Common myeloid progenitor, CD34-positive (primary cell): Measurements from ENCODE around the gene MRPL52.

Source experiments
- CTCF ChIA-PET: fragments of 350-600 bp; sonication (Branson Sonifier 250); formaldehyde crosslinking; loops from one replicate; lab custom pipeline; 2021; ENCODE audit warnings: antibody characterized with exemption; lab: Charles Lee
- POLR2A ChIA-PET: fragments of 350-600 bp; sonication (Branson Sonifier 250); formaldehyde crosslinking; loops from one replicate; lab custom pipeline; 2021; ENCODE audit warnings: antibody characterized with exemption; lab: Charles Lee
- DNase-seq, 3 donors: peaks; one replicate each; pipeline versions ENCODE4 v3.0.0 to v3.0.0-alpha.2; 2013
- H3K27ac ChIP-seq, 2 experiments: 1 replicate in 1 of 2; 2 replicates in 1 of 2; pipeline ENCODE4 v1.7.0; 2013; ENCODE audit warnings: inconsistent platforms in 2 of 2, low read length in 2 of 2, mild to moderate bottlenecking in 2 of 2, low read depth in 1 of 2, moderate library complexity in 1 of 2; ENCODE audit not compliant: severe bottlenecking in 2 of 2, insufficient read depth in 1 of 2, poor library complexity in 1 of 2
- H3K27me3 ChIP-seq, 5 experiments: replicated peaks in 2 of 5; 1 replicate in 3 of 5; 2 replicates in 2 of 5; pipeline versions ENCODE4 v1.6.1 to v1.7.0; 2013; ENCODE audit warnings: low read length in 4 of 5, mild to moderate bottlenecking in 2 of 5, moderate library complexity in 2 of 5, inconsistent platforms in 1 of 5; ENCODE audit not compliant: insufficient read depth in 5 of 5, control insufficient read depth in 4 of 5
- H3K36me3 ChIP-seq, 4 experiments: 1 replicate in 2 of 4; 2 replicates in 2 of 4; pipeline versions ENCODE4 v1.6.1 to v1.7.0; 2013; ENCODE audit warnings: low read length in 3 of 4, control low read depth in 1 of 4, mild to moderate bottlenecking in 1 of 4; ENCODE audit not compliant: control insufficient read depth in 4 of 4, insufficient read depth in 4 of 4
- H3K4me1 ChIP-seq, 4 experiments: 1 replicate in 3 of 4; 2 replicates in 1 of 4; pipeline versions ENCODE4 v1.6.1 to v1.7.1; 2013; ENCODE audit warnings: low read length in 3 of 4, mild to moderate bottlenecking in 3 of 4, control low read depth in 1 of 4, inconsistent platforms in 1 of 4, moderate library complexity in 1 of 4; ENCODE audit not compliant: control insufficient read depth in 4 of 4, insufficient read depth in 4 of 4; ENCODE audit errors: control extremely low read depth in 1 of 4
- H3K4me3 ChIP-seq, 7 experiments: 1 replicate in 4 of 7; 2 replicates in 3 of 7; pipeline versions ENCODE4 v1.5.1 to v1.7.0; 2013; ENCODE audit warnings: mild to moderate bottlenecking in 7 of 7, low read length in 6 of 7, moderate library complexity in 6 of 7, inconsistent platforms in 2 of 7, low read depth in 2 of 7, control low read depth in 1 of 7; ENCODE audit not compliant: insufficient read depth in 4 of 7, control insufficient read depth in 1 of 7; ENCODE audit errors: extremely low read depth in 1 of 7
- H3K9me3 ChIP-seq, 5 experiments: 1 replicate in 4 of 5; 2 replicates in 1 of 5; pipeline versions ENCODE4 v1.6.1 to v1.7.1; 2013; ENCODE audit warnings: low read length in 4 of 5, mild to moderate bottlenecking in 2 of 5, inconsistent platforms in 1 of 5, low read depth in 1 of 5, moderate library complexity in 1 of 5; ENCODE audit not compliant: control insufficient read depth in 4 of 5, insufficient read depth in 2 of 5; ENCODE audit errors: control extremely low read depth in 1 of 5
- WGBS: methylation state at CpG from one replicate; pipeline ENCODE4 v1.1.5; 2013; ENCODE audit not compliant: insufficient coverage; 5-methylcytosine and 5-hydroxymethylcytosine counted together

MRPL52 gene

DNA sequence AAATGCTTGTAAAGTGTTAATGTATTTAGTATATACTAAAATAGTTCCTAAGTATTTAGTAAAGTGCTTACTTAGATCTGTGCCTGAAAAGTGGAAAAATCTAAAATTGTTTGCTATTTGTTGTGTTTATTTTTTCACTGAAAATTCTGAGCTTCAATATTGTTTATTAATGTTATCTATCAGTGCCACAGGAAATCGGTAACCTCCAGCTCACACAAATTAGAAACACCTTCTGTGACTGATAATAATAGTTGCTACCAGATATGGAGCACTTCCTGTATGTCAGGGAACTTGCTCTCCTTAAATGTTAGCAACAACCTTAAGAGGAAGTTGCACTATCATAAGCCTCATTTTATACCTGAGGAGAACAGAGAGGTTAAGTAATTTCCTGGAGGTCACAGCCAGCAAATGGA lies 41.1 kb downstream of the MRPL52 start:
- WGBS = no CpG with 5 or more reads among the region's 1 CpG
- DNase-seq = peak in 2 of 3 donors; percentile 36 to 49
- CTCF ChIA-PET = interaction anchor here (1.0 to 6.6 kb wide), 10 partner anchors 9 to 314 kb away, joined by 3 to 75 read pairs (median 20); no protein-coding TSS in a partner anchor

DNA sequence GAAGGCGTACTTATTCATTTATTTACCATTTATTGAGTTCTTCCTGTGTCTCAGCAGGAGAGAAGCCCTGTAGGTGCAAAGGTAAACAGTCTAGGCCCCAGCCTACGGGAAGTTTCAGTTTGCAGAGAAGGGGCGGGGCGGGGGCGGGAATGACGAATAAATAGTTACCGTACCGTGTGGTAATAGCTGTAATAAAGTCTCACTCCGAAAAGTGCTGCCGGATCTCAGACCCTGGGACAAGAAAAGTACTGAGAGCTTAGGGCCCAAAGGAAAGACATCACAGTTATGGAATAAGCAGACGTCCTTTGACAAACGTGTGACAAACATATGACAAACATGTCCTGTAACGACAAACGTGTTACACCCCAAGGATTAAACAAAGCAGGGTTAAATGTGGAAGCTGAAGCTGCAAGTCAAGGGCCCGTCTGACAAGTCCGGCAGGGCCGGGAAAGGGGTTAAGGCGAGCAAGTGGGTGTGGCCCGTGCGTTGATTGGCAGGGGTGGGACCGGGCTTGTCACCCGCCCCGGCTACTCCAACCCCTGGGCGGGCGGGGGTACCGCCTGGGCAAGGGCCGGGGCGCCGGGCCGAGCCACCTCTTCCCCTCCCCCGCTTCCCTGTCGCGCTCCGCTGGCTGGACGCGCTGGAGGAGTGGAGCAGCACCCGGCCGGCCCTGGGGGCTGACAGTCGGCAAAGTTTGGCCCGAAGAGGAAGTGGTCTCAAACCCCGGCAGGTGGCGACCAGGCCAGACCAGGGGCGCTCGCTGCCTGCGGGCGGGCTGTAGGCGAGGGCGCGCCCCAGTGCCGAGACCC lies 41.7 kb downstream of the MRPL52 start, which contains the start of gene LRP10:
Gene LRP10 (plus strand): TSS at position 517 of the 809 bp plus-strand sequence. CDS start 564 bp downstream, outside the sequence.
- Histone ChIP-seq H3K27me3 (peaks cover 0 to 6% (median 0%) of the 10 kb centered on the region in 5 experiments), H3K4me1 (peaks cover 8 to 24% (median 22%) of the 10 kb centered on the region in 4 experiments), H3K36me3 (peaks cover 0 to 24% (median 15%) of the 10 kb centered on the region in 4 experiments), H3K9me3 (no peaks in the 10 kb centered on the region), H3K4me3 (peak within 1 kb of the TSS; percentile 59 to 91 (median 78)), H3K27ac (peak within 1 kb of the TSS; percentile 29 to 82)
- 0% methylated on average over 38 of the region's 50 CpGs for WGBS
- ChIA-PET POLR2A (interaction anchor here (0.5 to 1.2 kb wide), 2 partner anchors 10 to 44 kb away, joined by 3 to 4 read pairs; no protein-coding TSS in a partner anchor), CTCF (interaction anchor here (1.0 to 6.6 kb wide), 13 partner anchors 9 to 315 kb away, joined by 4 to 75 read pairs (median 16); partner anchors contain the start of gene REM2)
- DNase-seq = peak; percentile 72 to 81 (median 72)

More for the DNA sequence above, 41.1 kb downstream of the MRPL52 start:
- peaks cover 0 to 18% (median 10%) of the 10 kb centered on the region in 4 experiments for H3K36me3 ChIP-seq
- H3K27ac ChIP-seq = peak overlapping the region; percentile 29 to 82
- H3K27me3 ChIP-seq = peaks cover 0 to 9% (median 2%) of the 10 kb centered on the region in 5 experiments
- no peaks in the 10 kb centered on the region for H3K9me3 ChIP-seq
- POLR2A ChIA-PET = interaction anchor here (1.2 kb wide), 1 partner anchor 9 kb away, joined by 4 read pairs; no protein-coding TSS in a partner anchor
- H3K4me1 ChIP-seq = peaks cover 8 to 24% (median 22%) of the 10 kb centered on the region in 4 experiments
- peak overlapping the region in 5 of 7 experiments; percentile 74 to 91 (median 81) for H3K4me3 ChIP-seq

DNA sequence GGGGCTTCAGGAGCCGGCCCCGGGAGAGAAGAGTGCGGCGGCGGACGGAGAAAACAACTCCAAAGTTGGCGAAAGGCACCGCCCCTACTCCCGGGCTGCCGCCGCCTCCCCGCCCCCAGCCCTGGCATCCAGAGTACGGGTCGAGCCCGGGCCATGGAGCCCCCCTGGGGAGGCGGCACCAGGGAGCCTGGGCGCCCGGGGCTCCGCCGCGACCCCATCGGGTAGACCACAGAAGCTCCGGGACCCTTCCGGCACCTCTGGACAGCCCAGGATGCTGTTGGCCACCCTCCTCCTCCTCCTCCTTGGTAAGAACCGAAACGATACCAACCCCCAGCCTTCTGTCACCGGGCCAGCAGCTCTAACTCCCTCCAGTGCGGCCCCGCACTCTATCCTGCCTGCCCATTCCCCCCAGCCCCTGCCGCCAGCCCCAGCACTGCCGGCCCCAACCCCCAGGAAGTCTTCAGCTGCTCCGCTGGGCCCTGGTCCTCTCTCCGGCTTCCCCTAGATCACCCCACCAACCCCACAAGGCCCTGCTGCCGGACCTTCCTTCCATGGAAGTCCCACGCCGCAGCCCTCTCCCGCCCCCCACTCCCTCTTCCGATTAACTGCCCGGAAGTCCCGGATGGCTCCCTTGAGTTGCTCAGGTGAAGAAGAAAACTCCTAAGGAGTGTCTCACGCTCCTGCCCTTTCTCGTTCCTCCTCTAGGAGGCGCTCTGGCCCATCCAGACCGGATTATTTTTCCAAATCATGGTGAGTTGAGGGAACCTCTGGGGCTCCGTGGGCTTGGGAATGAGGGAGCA lies 42.5 kb downstream of the MRPL52 start:
- Histone ChIP-seq H3K27ac (peak overlapping the region; percentile 29 to 82), H3K27me3 (peaks cover 0 to 2% (median 0%) of the 10 kb centered on the region in 5 experiments), H3K4me3 (peak overlapping the region; percentile 59 to 91 (median 78)), H3K4me1 (peaks cover 8 to 24% (median 22%) of the 10 kb centered on the region in 4 experiments), H3K9me3 (no peaks in the 10 kb centered on the region), H3K36me3 (peaks cover 0 to 32% (median 20%) of the 10 kb centered on the region in 4 experiments)
- DNase-seq = peak; percentile 61 to 65 (median 62)
- POLR2A ChIA-PET = interaction anchor here (0.5 to 0.7 kb wide), 2 partner anchors 43 to 106 kb away, joined by 3 read pairs; partner anchors contain the start of gene OXA1L
- 0% methylated on average over 39 of the region's 45 CpGs for WGBS
- CTCF ChIA-PET = interaction anchor here (0.8 to 6.6 kb wide), 20 partner anchors 10 to 316 kb away, joined by 3 to 75 read pairs (median 6); partner anchors contain the start of genes AJUBA and REM2

DNA sequence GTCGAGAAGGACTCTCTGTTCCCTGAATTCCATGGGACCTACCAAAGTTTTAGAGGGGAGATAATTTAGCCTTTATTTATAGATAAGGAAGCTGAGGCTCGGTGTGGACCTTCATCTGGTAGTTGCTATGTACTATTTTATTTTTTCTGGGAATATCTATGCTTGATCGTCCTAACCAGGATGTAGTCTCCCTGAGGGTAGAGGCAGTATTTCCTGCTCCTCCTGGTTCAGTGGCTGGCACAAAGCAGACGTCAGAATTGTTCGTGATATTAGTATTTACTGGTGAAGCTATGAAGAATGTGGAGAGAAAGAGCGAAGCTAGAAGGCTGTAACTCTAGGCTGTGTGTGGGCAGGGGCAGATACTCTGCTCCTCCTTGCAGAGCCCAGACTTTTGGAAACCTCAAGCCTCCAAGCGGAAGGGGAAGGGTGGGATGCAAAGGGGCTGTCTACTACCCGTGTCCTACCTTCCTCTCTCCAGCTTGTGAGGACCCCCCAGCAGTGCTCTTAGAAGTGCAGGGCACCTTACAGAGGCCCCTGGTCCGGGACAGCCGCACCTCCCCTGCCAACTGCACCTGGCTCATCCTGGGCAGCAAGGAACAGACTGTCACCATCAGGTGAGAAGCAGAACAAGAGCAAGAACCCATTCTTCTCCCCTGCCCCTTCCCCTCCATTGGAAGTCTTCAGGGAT lies 43.3 kb downstream of the MRPL52 start:
- ChIA-PET POLR2A (interaction anchor here (0.7 kb wide), 1 partner anchor 106 kb away, joined by 3 read pairs; the partner anchor contains the start of gene OXA1L), CTCF (interaction anchor here (0.6 to 6.6 kb wide), 23 partner anchors 9 to 294 kb away, joined by 3 to 75 read pairs (median 5); partner anchors contain the start of genes AJUBA and REM2)
- H3K27ac ChIP-seq = peak overlapping the region in 1 of 2 experiments; percentile 82
- 69% methylated on average over 9 of the region's 10 CpGs for WGBS
- no peaks in the 10 kb centered on the region for H3K27me3 ChIP-seq
- H3K9me3 ChIP-seq = no peaks in the 10 kb centered on the region
- H3K4me3 ChIP-seq = peak overlapping the region; percentile 59 to 91 (median 78)
- H3K36me3 ChIP-seq = peaks cover 0 to 40% (median 25%) of the 10 kb centered on the region in 4 experiments
- peaks cover 8 to 24% (median 22%) of the 10 kb centered on the region in 4 experiments for H3K4me1 ChIP-seq
- no peak for DNase-seq

DNA sequence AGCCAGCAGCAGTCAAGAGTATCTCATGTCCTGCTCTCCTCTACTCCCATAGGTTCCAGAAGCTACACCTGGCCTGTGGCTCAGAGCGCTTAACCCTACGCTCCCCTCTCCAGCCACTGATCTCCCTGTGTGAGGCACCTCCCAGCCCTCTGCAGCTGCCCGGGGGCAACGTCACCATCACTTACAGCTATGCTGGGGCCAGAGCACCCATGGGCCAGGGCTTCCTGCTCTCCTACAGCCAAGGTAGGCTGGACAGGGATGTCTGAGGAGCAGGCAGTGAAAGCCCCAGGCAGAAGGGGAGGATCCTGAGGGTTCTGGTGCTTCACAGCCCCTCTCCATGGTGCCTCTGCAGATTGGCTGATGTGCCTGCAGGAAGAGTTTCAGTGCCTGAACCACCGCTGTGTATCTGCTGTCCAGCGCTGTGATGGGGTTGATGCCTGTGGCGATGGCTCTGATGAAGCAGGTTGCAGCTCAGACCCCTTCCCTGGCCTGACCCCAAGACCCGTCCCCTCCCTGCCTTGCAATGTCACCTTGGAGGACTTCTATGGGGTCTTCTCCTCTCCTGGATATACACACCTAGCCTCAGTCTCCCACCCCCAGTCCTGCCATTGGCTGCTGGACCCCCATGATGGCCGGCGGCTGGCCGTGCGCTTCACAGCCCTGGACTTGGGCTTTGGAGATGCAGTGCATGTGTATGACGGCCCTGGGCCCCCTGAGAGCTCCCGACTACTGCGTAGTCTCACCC lies 45.5 kb downstream of the MRPL52 start:
- WGBS = 100% methylated on average over 14 of the region's 15 CpGs
- no peaks in the 10 kb centered on the region for H3K27me3 ChIP-seq
- no peak overlapping the region for H3K4me3 ChIP-seq
- no peak overlapping the region for H3K27ac ChIP-seq
- ChIA-PET POLR2A (no interaction called here), CTCF (interaction anchor here (0.7 to 6.6 kb wide), 7 partner anchors 13 to 38 kb away, joined by 3 to 75 read pairs (median 7); no protein-coding TSS in a partner anchor)
- no peak for DNase-seq
- H3K4me1 ChIP-seq = peaks cover 8 to 23% (median 22%) of the 10 kb centered on the region in 4 experiments
- H3K9me3 ChIP-seq = no peaks in the 10 kb centered on the region
- peaks cover 0 to 46% (median 27%) of the 10 kb centered on the region in 4 experiments for H3K36me3 ChIP-seq
